GM12801 (cell line): ENCODE data around the gene RYR2.

ENCODE experiments used
- CTCF ChIP-seq: IDR thresholded peaks from one replicate; pipeline ENCODE4 v1.5.1; 2011; ENCODE audit warnings: control low read depth; ENCODE audit not compliant: insufficient read length; ENCODE audit errors: extremely low read depth

Gene RYR2

GRCh38 chr1:237258871-237259270, 216.9 kb downstream of the RYR2 start:
- no peak for TF ChIP-seq CTCF

GRCh38 chr1:237261198-237261597, 219.2 kb downstream of the RYR2 start:
- TF ChIP-seq CTCF = no peak

- no peak for TF ChIP-seq CTCF
These were observed 225.8 kb downstream of the RYR2 start for GRCh38 chr1:237267743-237268142.

- no peak for TF ChIP-seq CTCF
These were observed 228.0 kb downstream of the RYR2 start for GRCh38 chr1:237269938-237270337.

- no peak for TF ChIP-seq CTCF
These were observed 228.4 kb downstream of the RYR2 start for GRCh38 chr1:237270353-237270752.

- TF ChIP-seq CTCF = no peak
These were observed 237.6 kb downstream of the RYR2 start for GRCh38 chr1:237279629-237280028.

- no peak for TF ChIP-seq CTCF
These were observed 239.5 kb downstream of the RYR2 start for GRCh38 chr1:237281481-237281880.
